ENCODE measurements around the gene CACNA2D1.

GRCh38 chr7:82438521-82438920, 5.1 kb downstream of the CACNA2D1 start:
- TF ChIP-seq CTCF (IDR thresholded peaks at IDR 0.05) = no peak
- TF ChIP-seq POLR2A (IDR thresholded peaks at IDR 0.05) = no peak
